Right lobe of liver (tissue), 6 donors: Measurements from ENCODE around the gene NAXE. TPM values are rescaled to one million over a fixed set of nuclear protein-coding genes. Genes with fewer than 3 reads are reported as not detected.

Experiments
- ATAC-seq, 4 donors: fragments of 200-7000 bp; cut with Tn5 transposase; one replicate each; pipeline ENCODE4 v1.9.1; 2020; ENCODE audit warnings: mild to moderate bottlenecking in 4 of 4, moderate library complexity in 4 of 4
- DNase-seq, 3 donors: peaks; one replicate each; pipeline ENCODE4 v3.0.0-alpha.2; 2020
- H3K27ac ChIP-seq, 3 donors: fragments of 200-600 bp; one replicate each; pipeline ENCODE4 v1.8.0; 2022
- H3K27me3 ChIP-seq, 2 donors: fragments of 200-600 bp; one replicate each; pipeline ENCODE4 v1.8.0; 2022
- H3K36me3 ChIP-seq, 4 donors: fragments of 200-600 bp; sonication (generic) in 1 of 4; one replicate each; pipeline versions ENCODE4 v1.5.1 to v1.8.0; 2017 to 2022; ENCODE audit warnings: control low read depth in 1 of 4
- H3K4me1 ChIP-seq, 4 donors: fragments of 200-600 bp; sonication (generic) in 1 of 4; one replicate each; pipeline versions ENCODE4 v1.5.1 to v1.8.0; 2017 to 2022; ENCODE audit warnings: control low read depth in 1 of 4
- H3K4me3 ChIP-seq, 3 donors: fragments of 200-600 bp; one replicate each; pipeline ENCODE4 v1.8.0; 2022
- H3K9me3 ChIP-seq, 4 donors: fragments of 200-600 bp; sonication (generic) in 1 of 4; one replicate each; pipeline versions ENCODE4 v1.5.1 to v1.8.0; 2017 to 2022; ENCODE audit warnings: control low read depth in 1 of 4
- POLR2A ChIP-seq: fragments of 450-650 bp; IDR thresholded peaks from one replicate; pipeline ENCODE4 v1.6.1; 2017; ENCODE audit warnings: antibody characterized with exemption, mild to moderate bottlenecking
- WGBS: methylation state at CpG from one replicate; pipeline ENCODE4 v1.1.6; 2018; ENCODE audit warnings: low coverage, low lambda C conversion rate; ENCODE audit not compliant: insufficient coverage; ENCODE audit errors: missing lambda C conversion rate; 5-methylcytosine and 5-hydroxymethylcytosine counted together
- intact Hi-C, 2 donors: fragments of 100-400 bp; cut with DNase I; formaldehyde crosslinking; loops; one replicate each; pipeline versions ENCODE4 v1.11.2 to v1.14.1; 2022
- total RNA-seq, 6 experiments: library from RNA; depleted of rRNA in 2 of 6; stranded (reverse); fragments of >200 nt in 2 of 6; fragmentation: NEBNext Ultra II Directional in 3 of 6; extraction: Animal tissue kit (Norgen Biotek cat#: 25700) in 3 of 6; gene quantifications; one replicate each; pipeline versions ENCODE4 v1.1.0 to v1.2.4, GENCODE V29; 2016 to 2023
- TF ChIP-seq, protein P1 (sequence below), 4 donors: fragments of 200-600 bp in 3 of 4; fragments of 450-650 bp in 1 of 4; IDR thresholded peaks; one replicate each; pipeline versions ENCODE4 v1.5.1 to v1.8.0; 2016 to 2022; ENCODE audit warnings: antibody characterized with exemption in 4 of 4, mild to moderate bottlenecking in 2 of 4
- donor health status: DM: no; HTN: yes; CAD: no.
- donor health status: DM: no; HTN: no; CAD: no.
- donor health status: DM: no; HTN: no; CAD: no.
- donor health status: DM: no; HTN: yes; CAD: no.
- donor health status: DM: no; HTN: yes; CAD: no.

The NAXE gene
- total RNA-seq, 6 experiments from 2014 or later, result 37.7 to 72.3 (median 49.4) TPM

DNA sequence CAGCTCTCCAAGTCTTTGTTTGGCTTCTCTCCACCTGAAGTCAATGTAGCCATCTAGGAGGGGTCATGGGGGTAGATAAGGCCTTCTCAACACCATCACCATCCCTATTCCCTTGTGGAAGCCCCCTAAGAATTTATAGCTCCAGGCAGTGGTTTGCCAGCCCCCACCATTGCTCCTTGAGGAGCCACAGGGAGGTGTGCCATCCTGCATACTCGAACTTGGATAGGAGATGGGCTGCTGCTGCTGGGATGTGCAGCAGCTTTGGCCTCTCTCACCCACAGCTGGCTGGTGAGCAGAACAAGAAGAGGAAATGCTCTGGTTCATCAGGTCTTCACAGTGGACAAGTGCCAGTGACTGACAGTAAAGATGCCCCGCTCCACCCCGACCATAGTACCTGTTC lies 4.8 kb downstream of the NAXE start:
- intact Hi-C loops, result no loop called here
- H3K9me3 ChIP-seq, result no peaks in the 10 kb centered on the region
- peaks cover 0 to 11% (median 3%) of the 10 kb centered on the region in 4 donors for H3K4me1 ChIP-seq
- TF ChIP-seq, protein P1, sequence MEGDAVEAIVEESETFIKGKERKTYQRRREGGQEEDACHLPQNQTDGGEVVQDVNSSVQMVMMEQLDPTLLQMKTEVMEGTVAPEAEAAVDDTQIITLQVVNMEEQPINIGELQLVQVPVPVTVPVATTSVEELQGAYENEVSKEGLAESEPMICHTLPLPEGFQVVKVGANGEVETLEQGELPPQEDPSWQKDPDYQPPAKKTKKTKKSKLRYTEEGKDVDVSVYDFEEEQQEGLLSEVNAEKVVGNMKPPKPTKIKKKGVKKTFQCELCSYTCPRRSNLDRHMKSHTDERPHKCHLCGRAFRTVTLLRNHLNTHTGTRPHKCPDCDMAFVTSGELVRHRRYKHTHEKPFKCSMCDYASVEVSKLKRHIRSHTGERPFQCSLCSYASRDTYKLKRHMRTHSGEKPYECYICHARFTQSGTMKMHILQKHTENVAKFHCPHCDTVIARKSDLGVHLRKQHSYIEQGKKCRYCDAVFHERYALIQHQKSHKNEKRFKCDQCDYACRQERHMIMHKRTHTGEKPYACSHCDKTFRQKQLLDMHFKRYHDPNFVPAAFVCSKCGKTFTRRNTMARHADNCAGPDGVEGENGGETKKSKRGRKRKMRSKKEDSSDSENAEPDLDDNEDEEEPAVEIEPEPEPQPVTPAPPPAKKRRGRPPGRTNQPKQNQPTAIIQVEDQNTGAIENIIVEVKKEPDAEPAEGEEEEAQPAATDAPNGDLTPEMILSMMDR (IDR thresholded peaks at IDR 0.05), result no peak
- no peak for TF ChIP-seq POLR2A
- H3K27ac ChIP-seq, result no peak overlapping the region
- peaks cover 0 to 26% (median 0%) of the 10 kb centered on the region in 4 donors for H3K36me3 ChIP-seq
- ATAC-seq (no peak), DNase-seq (no peak)
- no peak overlapping the region for H3K4me3 ChIP-seq
- WGBS, result 100% methylated on average over 3 of the region's 3 CpGs
- no peaks in the 10 kb centered on the region for H3K27me3 ChIP-seq

DNA sequence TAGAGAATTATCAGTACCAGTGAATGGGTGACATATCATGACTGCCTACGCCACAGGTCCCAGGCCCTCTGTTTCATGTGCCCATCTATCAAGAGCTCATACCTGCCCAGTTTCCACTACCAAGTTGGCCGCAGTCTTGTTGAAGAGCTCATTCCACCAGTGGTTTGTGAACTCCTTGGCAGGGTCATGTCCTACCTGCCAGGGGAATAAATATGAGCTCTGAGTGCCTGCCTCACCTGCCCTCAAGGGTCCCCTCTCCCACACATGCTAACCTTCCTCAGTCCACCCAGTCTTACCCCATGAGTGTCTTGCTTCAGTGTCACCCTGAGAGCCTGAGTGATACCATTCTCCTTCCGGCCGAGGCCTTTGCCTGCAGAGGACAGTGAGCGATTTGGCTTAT lies 6.5 kb downstream of the NAXE start:
- Histone ChIP-seq H3K36me3 (peaks cover 0 to 26% (median 0%) of the 10 kb centered on the region in 4 donors), H3K4me1 (peaks cover 0 to 17% (median 3%) of the 10 kb centered on the region in 4 donors), H3K4me3 (no peak overlapping the region), H3K27ac (no peak overlapping the region), H3K9me3 (no peaks in the 10 kb centered on the region), H3K27me3 (no peaks in the 10 kb centered on the region)
- no peak for ATAC-seq
- DNase-seq, result no peak
- WGBS, result 87% methylated on average over 3 of the region's 5 CpGs
- intact Hi-C loops, result no loop called here
- TF ChIP-seq, protein P1 (IDR thresholded peaks at IDR 0.05), result no peak
- no peak for TF ChIP-seq POLR2A

DNA sequence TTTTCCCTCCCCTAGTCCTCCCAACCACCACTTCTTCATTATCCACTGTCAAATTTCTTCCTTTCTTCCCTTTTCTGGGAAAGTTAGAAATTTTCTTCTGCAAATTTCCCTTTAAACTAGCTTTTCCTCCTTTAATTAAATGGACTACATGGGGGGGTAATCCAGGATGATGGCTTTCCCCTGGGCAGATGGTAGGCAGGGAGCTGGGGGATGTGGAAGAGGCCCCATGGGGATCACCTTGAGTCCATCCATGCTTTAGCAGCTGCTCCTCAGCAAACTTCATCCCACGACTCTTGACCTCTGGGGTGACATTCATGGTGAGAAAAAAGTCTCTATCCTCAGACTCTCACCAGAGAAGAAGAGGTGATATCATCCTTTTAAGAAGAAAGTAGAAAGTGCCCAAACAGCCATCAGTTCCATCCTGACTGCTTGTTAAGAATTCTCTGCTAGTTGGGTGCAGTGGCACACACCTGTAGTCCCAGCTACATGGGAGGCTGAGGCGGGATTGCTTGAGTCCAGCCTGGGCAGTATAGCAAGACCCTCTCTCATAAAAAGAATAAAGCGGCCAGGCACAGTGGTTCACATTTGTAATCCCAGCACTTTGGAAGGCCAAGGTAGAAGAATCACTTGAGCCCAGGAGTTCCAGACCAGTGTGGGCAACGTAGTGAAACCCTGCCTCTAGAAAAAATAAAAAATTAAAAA lies 7.3 kb downstream of the NAXE start:
- ATAC-seq (no peak), DNase-seq (no peak)
- H3K9me3 ChIP-seq, result no peaks in the 10 kb centered on the region
- intact Hi-C loops, result no loop called here
- no peak for TF ChIP-seq POLR2A
- TF ChIP-seq, protein P1 (IDR thresholded peaks at IDR 0.05), result no peak
- WGBS, result 96% methylated on average over 4 of the region's 4 CpGs
- peaks cover 0 to 17% (median 3%) of the 10 kb centered on the region in 4 donors for H3K4me1 ChIP-seq
- peaks cover 0 to 26% (median 0%) of the 10 kb centered on the region in 4 donors for H3K36me3 ChIP-seq
- no peaks in the 10 kb centered on the region for H3K27me3 ChIP-seq
- H3K4me3 ChIP-seq, result no peak overlapping the region
- H3K27ac ChIP-seq, result no peak overlapping the region

DNA sequence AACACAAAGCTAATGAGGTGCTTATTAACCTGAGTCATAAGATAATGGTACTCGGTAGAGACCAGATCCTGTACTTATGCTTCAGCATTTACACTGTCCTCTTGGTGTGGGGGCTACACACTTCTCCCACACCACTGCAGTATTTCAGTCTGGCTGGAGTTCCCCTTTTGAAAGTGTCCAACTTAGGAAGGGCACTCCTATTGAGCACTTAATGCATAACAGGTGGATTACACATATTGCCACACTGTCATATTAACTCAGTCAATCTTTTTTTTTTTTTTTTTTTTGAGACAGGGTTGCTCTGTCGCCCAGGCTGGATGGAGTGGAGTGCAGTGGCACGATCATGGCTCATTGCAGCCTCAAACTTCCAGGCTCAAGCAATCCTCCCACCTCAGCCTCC lies 8.2 kb downstream of the NAXE start:
- Histone ChIP-seq H3K36me3 (peaks cover 0 to 20% (median 0%) of the 10 kb centered on the region in 4 donors), H3K27ac (no peak overlapping the region), H3K4me3 (no peak overlapping the region), H3K4me1 (peaks cover 0 to 17% (median 3%) of the 10 kb centered on the region in 4 donors), H3K27me3 (no peaks in the 10 kb centered on the region), H3K9me3 (no peaks in the 10 kb centered on the region)
- peak in 1 of 4 donors; percentile 32 for ATAC-seq
- TF ChIP-seq, protein P1 (IDR thresholded peaks at IDR 0.05), result no peak
- TF ChIP-seq POLR2A, result no peak
- 50% methylated on average over 2 of the region's 3 CpGs for WGBS
- DNase-seq, result no peak
- intact Hi-C loops, result loop anchor here in 1 of 2 donors (10.0 kb wide), 1 partner anchor 135 kb away; no protein-coding TSS in a partner anchor
